Cardiac muscle cell (in vitro differentiated cells and primary cell): Measurements from ENCODE around the gene FCRLA. TPM values are rescaled to one million over a fixed set of nuclear protein-coding genes. Genes with fewer than 3 reads are reported as not detected.
A peak's percentile ranks its signal among the peaks of the same experiment; 100 is the strongest.

ENCODE experiments used
- DNase-seq, 2 donors: peaks; one replicate each; pipeline versions ENCODE4 v3.0.0 to v3.0.0-alpha.2; 2010 to 2017; ENCODE audit warnings: low read depth in 1 of 2, low spot score in 1 of 2
- H3K27ac ChIP-seq: fragments of 200-600 bp; sonication (generic); 2 replicates; pipeline ENCODE4 v1.5.1; 2016
- H3K27me3 ChIP-seq: fragments of 200-600 bp; sonication (generic); 2 replicates; pipeline ENCODE4 v1.6.0; 2016; ENCODE audit warnings: control low read depth
- H3K36me3 ChIP-seq: fragments of 200-600 bp; sonication (generic); 2 replicates; pipeline ENCODE4 v1.5.1; 2016; ENCODE audit warnings: control low read depth
- H3K4me1 ChIP-seq: fragments of 200-600 bp; sonication (generic); 2 replicates; pipeline ENCODE4 v1.8.1; 2017; ENCODE audit warnings: low read depth, mild to moderate bottlenecking, mixed run types
- H3K4me3 ChIP-seq: fragments of 200-600 bp; sonication (generic); 2 replicates; pipeline ENCODE4 v1.5.1; 2016; ENCODE audit warnings: mild to moderate bottlenecking
- H3K9me3 ChIP-seq: fragments of 200-600 bp; sonication (generic); 2 replicates; pipeline ENCODE4 v1.5.1; 2017; ENCODE audit warnings: low read depth, mild to moderate bottlenecking, control low read depth
- CTCF ChIP-seq: IDR thresholded peaks from 2 replicates; pipeline ENCODE4 v1.5.1; 2012; ENCODE audit warnings: low read depth, mild to moderate bottlenecking, low read length
- polyA plus RNA-seq: library from polyadenylated mRNA; unstranded; fragments of >200 nt; fragmentation: Nextera tagmentation; extraction: Ambion mirVana; gene quantifications from 2 replicates; pipeline ENCODE4 v1.2.1, GENCODE V29; 2016
- total RNA-seq: library from RNA; depleted of rRNA; stranded (reverse); fragments of >200 nt; gene quantifications from 2 replicates; pipeline ENCODE4 v1.2.3, GENCODE V29; 2016

The FCRLA gene
- total and polyA plus RNA-seq, 2 experiments from 2014 or later, result not detected

GRCh38 chr1:161725908-161726472 lies 19.0 kb downstream of the FCRLA start:
- peak; percentile 46 for TF ChIP-seq CTCF
- H3K27ac ChIP-seq, result peak overlapping the region; percentile 21
- H3K36me3 ChIP-seq, result no peaks in the 10 kb centered on the region
- H3K4me3 ChIP-seq, result peak overlapping the region; percentile 51
- H3K27me3 ChIP-seq, result peaks cover 42% of the 10 kb centered on the region
- no peaks in the 10 kb centered on the region for H3K4me1 ChIP-seq
- peak in 1 of 2 donors; percentile 57 for DNase-seq
- H3K9me3 ChIP-seq, result no peaks in the 10 kb centered on the region

GRCh38 chr1:161726473-161727255 lies 19.6 kb downstream of the FCRLA start:
- DNase-seq, result peak; percentile 92 to 94
- peak overlapping the region; percentile 51 for H3K4me3 ChIP-seq
- H3K9me3 ChIP-seq, result no peaks in the 10 kb centered on the region
- H3K36me3 ChIP-seq, result no peaks in the 10 kb centered on the region
- peaks cover 35% of the 10 kb centered on the region for H3K27me3 ChIP-seq
- H3K4me1 ChIP-seq, result no peaks in the 10 kb centered on the region
- TF ChIP-seq CTCF, result no peak
- H3K27ac ChIP-seq, result peak overlapping the region; percentile 81

GRCh38 chr1:161727256-161727924 lies 20.4 kb downstream of the FCRLA start:
- no peaks in the 10 kb centered on the region for H3K9me3 ChIP-seq
- no peaks in the 10 kb centered on the region for H3K4me1 ChIP-seq
- peak in 1 of 2 donors; percentile 82 for DNase-seq
- peak overlapping the region; percentile 81 for H3K27ac ChIP-seq
- H3K4me3 ChIP-seq, result peak overlapping the region; percentile 51
- no peaks in the 10 kb centered on the region for H3K36me3 ChIP-seq
- no peak for TF ChIP-seq CTCF
- peaks cover 30% of the 10 kb centered on the region for H3K27me3 ChIP-seq

- Histone ChIP-seq H3K27me3 (peaks cover 21% of the 10 kb centered on the region), H3K9me3 (no peaks in the 10 kb centered on the region), H3K4me1 (no peaks in the 10 kb centered on the region), H3K4me3 (no peak overlapping the region), H3K36me3 (no peaks in the 10 kb centered on the region), H3K27ac (no peak overlapping the region)
- no peak for DNase-seq
- no peak for TF ChIP-seq CTCF
Observed at GRCh38 chr1:161728376-161729226, 21.6 kb downstream of the FCRLA start.

GRCh38 chr1:161730050-161730564 lies 23.1 kb downstream of the FCRLA start:
- H3K9me3 ChIP-seq, result no peaks in the 10 kb centered on the region
- H3K27me3 ChIP-seq, result peaks cover 8% of the 10 kb centered on the region
- no peaks in the 10 kb centered on the region for H3K4me1 ChIP-seq
- no peak for TF ChIP-seq CTCF
- peak in 1 of 2 donors; percentile 44 for DNase-seq
- H3K4me3 ChIP-seq, result no peak overlapping the region
- no peaks in the 10 kb centered on the region for H3K36me3 ChIP-seq
- no peak overlapping the region for H3K27ac ChIP-seq
